Measurements from ENCODE around the gene WWC1. TPM values are rescaled to one million over a fixed set of nuclear protein-coding genes. Genes with fewer than 3 reads are reported as not detected.
"Not testable (repeated sequence)": the region's sequence is repeated elsewhere in the genome, so short reads cannot be mapped to it uniquely, and the experiment has no call there.

Gene WWC1
- total RNA-seq, 1 donor from 2014 or later = 18.7 TPM

DNA sequence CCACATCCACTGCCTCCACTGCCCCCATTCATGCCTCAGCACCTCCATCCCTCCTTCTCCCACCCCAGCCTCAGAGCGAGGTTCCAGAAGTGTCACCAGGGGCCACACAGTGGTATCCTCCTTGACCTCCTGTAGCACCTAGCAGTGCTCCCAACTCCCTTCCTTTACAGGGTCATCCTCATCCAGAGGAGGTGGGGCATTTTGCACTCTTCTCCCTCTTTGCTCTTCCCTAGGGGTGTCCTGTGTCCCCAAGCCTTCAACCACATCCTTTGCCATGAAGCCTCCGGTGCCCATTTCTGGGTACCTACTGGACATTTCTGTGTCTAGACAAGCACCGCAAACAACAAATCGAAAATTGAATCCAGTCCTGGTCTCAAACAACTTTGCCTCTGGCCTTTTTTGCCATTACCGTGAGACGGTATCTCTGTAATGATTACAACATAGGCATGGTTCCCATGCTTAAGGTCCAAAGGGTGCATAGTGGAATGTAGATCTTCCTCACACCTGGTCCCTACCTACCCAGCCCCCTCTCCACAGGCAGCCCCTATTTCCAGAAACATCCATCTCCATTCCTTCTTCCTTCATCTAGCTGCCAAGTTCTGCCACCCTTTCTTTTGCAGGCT is 17.6 kb downstream of the WWC1 start:
- Histone ChIP-seq H3K4me1 (no peaks in the 10 kb centered on the region), H3K27ac (no peak overlapping the region), H3K4me3 (no peak overlapping the region), H3K9me3 (no peaks in the 10 kb centered on the region), H3K36me3 (no peaks in the 10 kb centered on the region), H3K27me3 (no peaks in the 10 kb centered on the region)
- intact Hi-C loops (cut with DNase I) = no loop called here
- TF ChIP-seq CTCF (IDR thresholded peaks at IDR 0.05) (no peak), POLR2A (IDR thresholded peaks at IDR 0.05) (no peak), POLR2AphosphoS5 (IDR thresholded peaks at IDR 0.05; ENCODE audit: insufficient read depth in 1 of 2, low read depth in 1 of 2) (no peak)
- no peak for DNase-seq (ENCODE audit: extremely low spot score in 2 of 2)

- H3K36me3 ChIP-seq; H3K27ac ChIP-seq; H3K27me3 ChIP-seq; intact Hi-C loops (cut with DNase I); H3K9me3 ChIP-seq; H3K4me3 ChIP-seq; H3K4me1 ChIP-seq; DNase-seq (ENCODE audit: extremely low spot score in 2 of 2): not testable (repeated sequence)
Measured at GRCh38 chr5:168310541-168310940, 19.1 kb downstream of the WWC1 start.

DNA sequence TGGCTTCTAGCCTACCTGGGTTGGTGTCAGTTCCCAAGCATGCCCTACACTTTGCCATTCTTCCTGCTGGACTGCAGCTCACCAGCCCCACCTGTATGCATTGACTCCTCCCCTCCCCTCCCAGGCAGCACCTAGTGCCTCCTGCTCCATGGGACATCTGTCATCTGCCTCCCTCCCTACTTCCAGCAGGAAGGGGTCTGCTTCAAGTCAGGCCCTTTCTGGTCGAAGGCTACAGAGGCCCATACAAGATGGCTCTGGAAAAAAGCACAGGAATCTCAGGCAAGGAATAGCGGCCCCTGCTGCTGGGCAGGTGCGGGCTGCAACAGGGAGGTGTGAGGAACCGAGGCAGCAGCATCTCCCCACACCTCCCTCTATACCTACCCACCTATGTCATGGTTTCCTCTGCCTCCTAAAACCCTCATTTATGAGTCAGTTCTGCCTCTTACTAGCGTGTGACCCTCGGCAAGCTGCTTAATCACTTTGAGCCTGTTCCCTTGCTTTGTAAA is 19.7 kb downstream of the WWC1 start:
- Histone ChIP-seq H3K36me3 (no peaks in the 10 kb centered on the region), H3K27ac (no peak overlapping the region), H3K4me1 (no peaks in the 10 kb centered on the region), H3K9me3 (no peaks in the 10 kb centered on the region), H3K27me3 (no peaks in the 10 kb centered on the region), H3K4me3 (no peak overlapping the region)
- intact Hi-C loops (cut with DNase I) = no loop called here
- no peak for DNase-seq (ENCODE audit: extremely low spot score in 2 of 2)
- TF ChIP-seq POLR2AphosphoS5 (IDR thresholded peaks at IDR 0.05; ENCODE audit: insufficient read depth in 1 of 2, low read depth in 1 of 2) (no peak), POLR2A (IDR thresholded peaks at IDR 0.05) (no peak), CTCF (IDR thresholded peaks at IDR 0.05) (no peak)

DNA sequence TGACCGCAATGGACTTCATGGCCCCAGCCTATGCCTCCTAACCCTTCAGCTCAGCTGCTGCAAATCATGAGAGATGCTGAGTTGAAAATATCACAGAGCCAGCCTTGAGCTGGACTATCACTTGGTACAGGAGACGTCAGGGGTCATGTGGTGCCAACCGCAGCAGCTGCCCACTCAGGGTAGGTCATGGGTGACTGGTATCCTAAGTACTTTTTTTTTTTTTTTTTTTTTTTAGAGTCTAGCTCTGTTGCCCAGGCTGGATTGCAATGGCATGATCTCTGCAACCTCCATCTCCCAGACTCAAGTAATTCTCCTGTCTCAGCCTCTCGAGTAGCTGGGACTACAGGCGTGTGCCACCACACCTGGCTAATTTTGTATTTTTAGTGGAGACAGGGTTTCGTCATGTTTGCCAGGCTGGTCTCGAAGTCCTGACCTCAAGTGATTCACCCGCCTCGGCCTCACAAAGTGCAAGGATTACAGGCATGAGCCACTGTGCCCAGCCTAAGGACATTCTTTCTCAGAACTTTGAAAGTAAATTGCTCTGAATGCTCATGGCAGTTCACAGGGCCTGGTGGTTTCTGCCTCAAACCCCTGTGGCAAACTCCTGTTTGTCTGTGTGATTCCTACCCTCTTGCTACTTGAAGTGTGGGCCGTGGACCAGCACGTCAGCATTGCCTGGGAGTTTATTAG is 21.3 kb downstream of the WWC1 start:
- H3K27ac ChIP-seq = no peak overlapping the region
- DNase-seq (ENCODE audit: extremely low spot score in 2 of 2) = no peak
- no peak overlapping the region for H3K4me3 ChIP-seq
- intact Hi-C loops (cut with DNase I) = no loop called here
- H3K9me3 ChIP-seq = no peaks in the 10 kb centered on the region
- no peaks in the 10 kb centered on the region for H3K4me1 ChIP-seq
- H3K27me3 ChIP-seq = no peaks in the 10 kb centered on the region
- TF ChIP-seq POLR2A (IDR thresholded peaks at IDR 0.05) = no peak
- TF ChIP-seq CTCF (IDR thresholded peaks at IDR 0.05) = no peak
- no peak for TF ChIP-seq POLR2AphosphoS5 (IDR thresholded peaks at IDR 0.05; ENCODE audit: insufficient read depth in 1 of 2, low read depth in 1 of 2)
- H3K36me3 ChIP-seq = no peaks in the 10 kb centered on the region

DNA sequence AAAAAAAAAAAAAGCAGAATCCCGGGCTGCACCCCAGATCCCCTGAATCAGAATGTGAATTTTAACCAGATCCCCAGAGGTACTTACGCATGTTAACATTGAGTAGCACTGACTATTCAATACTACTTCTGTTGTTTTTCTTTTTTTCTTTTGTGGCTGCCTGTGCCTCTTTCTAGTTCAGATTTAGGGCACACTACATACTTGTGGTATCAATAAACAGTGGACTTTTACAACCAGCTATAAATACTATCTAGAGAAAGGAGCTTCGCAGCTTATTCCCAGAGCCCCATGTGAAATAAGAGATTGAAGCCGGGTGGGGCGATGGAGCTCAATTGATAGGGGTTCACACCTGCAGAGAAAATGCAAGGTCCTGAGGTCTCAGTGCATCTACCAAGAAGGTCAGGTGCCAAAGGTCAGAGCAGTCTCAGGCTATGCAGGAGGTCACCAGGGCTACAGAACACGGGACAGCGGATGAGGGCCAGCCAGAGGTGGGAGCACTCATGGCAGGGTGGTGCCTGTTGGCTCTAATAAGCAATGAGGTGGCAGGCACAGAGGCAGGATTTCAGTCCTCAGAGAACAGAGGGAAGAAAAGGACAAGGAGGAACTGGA is 22.3 kb downstream of the WWC1 start:
- H3K4me3 ChIP-seq = no peak overlapping the region
- no peaks in the 10 kb centered on the region for H3K36me3 ChIP-seq
- no peaks in the 10 kb centered on the region for H3K27me3 ChIP-seq
- no peak for TF ChIP-seq POLR2A (IDR thresholded peaks at IDR 0.05)
- TF ChIP-seq CTCF (IDR thresholded peaks at IDR 0.05) = no peak
- TF ChIP-seq POLR2AphosphoS5 (IDR thresholded peaks at IDR 0.05; ENCODE audit: insufficient read depth in 1 of 2, low read depth in 1 of 2) = no peak
- DNase-seq (ENCODE audit: extremely low spot score in 2 of 2) = no peak
- no peaks in the 10 kb centered on the region for H3K9me3 ChIP-seq
- H3K4me1 ChIP-seq = no peaks in the 10 kb centered on the region
- intact Hi-C loops (cut with DNase I) = no loop called here
- no peak overlapping the region for H3K27ac ChIP-seq

Data from vagina (tissue), 2 donors.